Measurements from ENCODE around the gene SAPCD2.

DNA sequence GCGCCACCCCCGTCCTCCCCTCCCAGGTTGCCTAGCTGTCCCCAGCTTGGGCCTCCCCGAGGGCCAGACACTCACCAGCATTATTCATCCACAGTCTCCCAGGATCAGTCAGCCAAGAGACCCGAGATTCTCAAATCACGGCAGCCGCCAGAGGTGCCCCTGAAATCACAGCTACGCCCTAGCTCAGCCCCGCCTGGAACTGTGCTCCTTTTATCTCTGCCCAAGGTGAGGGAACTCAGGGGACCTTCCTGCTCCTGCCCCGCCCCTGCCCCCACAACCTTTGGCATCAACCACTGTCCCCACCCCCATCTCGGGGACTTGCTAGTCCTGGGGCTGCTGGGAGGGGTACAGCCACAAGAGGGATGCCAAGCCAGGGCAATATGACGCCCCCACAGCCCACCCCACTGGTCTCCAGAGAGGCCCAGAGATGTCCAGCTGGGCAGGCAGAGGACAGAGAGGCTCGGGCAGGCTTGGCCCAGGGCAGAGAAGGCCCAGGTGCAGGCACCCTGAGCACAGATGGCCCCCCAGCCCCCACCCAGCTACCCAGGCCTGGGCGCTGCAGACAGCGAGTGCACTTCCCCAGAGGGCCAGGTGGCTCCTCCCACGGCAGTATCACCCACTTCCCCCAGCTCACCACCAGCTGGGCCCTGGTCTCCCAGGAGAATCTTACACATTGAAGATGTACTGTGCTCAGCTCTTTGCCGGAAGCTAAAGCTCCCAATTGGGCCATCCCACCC, 38.3 kb downstream of the SAPCD2 start, which contains the start of gene FUT7:
- TF ChIP-seq TAF1 (IDR thresholded peaks at IDR 0.05; ENCODE audit: low read depth, low read length), result no peak
- no peak for TF ChIP-seq ZNF274 (IDR thresholded peaks at IDR 0.05; ENCODE audit: borderline replicate concordance, extremely low read depth, low read length)
- no peak for TF ChIP-seq TEAD4 (IDR thresholded peaks at IDR 0.05; ENCODE audit: low read depth, low read length)
- TF ChIP-seq CBX8 (IDR thresholded peaks at IDR 0.05; ENCODE audit: borderline replicate concordance, low read depth, low read length), result no peak
- TF ChIP-seq RAD21 (IDR thresholded peaks at IDR 0.05 in 1 of 2, conservative IDR thresholded peaks at IDR 0.05 in 1 of 2; ENCODE audit: low read depth in 2 of 2, low read length in 2 of 2), result no peak
- TF ChIP-seq, protein P1, sequence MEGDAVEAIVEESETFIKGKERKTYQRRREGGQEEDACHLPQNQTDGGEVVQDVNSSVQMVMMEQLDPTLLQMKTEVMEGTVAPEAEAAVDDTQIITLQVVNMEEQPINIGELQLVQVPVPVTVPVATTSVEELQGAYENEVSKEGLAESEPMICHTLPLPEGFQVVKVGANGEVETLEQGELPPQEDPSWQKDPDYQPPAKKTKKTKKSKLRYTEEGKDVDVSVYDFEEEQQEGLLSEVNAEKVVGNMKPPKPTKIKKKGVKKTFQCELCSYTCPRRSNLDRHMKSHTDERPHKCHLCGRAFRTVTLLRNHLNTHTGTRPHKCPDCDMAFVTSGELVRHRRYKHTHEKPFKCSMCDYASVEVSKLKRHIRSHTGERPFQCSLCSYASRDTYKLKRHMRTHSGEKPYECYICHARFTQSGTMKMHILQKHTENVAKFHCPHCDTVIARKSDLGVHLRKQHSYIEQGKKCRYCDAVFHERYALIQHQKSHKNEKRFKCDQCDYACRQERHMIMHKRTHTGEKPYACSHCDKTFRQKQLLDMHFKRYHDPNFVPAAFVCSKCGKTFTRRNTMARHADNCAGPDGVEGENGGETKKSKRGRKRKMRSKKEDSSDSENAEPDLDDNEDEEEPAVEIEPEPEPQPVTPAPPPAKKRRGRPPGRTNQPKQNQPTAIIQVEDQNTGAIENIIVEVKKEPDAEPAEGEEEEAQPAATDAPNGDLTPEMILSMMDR (IDR thresholded peaks at IDR 0.05; ENCODE audit: control extremely low read depth in 1 of 3, insufficient read depth in 1 of 3, low read depth in 1 of 3, low read length in 3 of 3), result no peak
- TF ChIP-seq, protein P2, sequence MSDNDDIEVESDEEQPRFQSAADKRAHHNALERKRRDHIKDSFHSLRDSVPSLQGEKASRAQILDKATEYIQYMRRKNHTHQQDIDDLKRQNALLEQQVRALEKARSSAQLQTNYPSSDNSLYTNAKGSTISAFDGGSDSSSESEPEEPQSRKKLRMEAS (IDR thresholded peaks at IDR 0.05), result no peak
- TF ChIP-seq YY1 (IDR thresholded peaks at IDR 0.05; ENCODE audit: low read depth, low read length), result no peak
- TF ChIP-seq POLR2A (IDR thresholded peaks at IDR 0.05; ENCODE audit: control extremely low read depth in 1 of 2, low read depth in 2 of 2, low read length in 2 of 2), result no peak
